NB4 (cell line): ENCODE results near the gene ZNF578.

Experiments used
- MYC ChIP-seq: IDR thresholded peaks from 2 replicates; pipeline ENCODE4 v1.6.1; 2011; ENCODE audit warnings: low read depth, low read length
- POLR2A ChIP-seq: IDR thresholded peaks from 2 replicates; pipeline ENCODE4 v1.6.1; 2011; ENCODE audit warnings: mild to moderate bottlenecking; ENCODE audit not compliant: insufficient read length; ENCODE audit errors: extremely low read depth
- TF ChIP-seq, protein P1 (sequence below): IDR thresholded peaks from 2 replicates; pipeline ENCODE4 v1.6.1; 2011; ENCODE audit warnings: low read depth, low read length
- TF ChIP-seq, protein P2 (sequence below): IDR thresholded peaks from one replicate; pipeline ENCODE4 v1.5.1; 2012; ENCODE audit warnings: low read depth, low read length

DNA sequence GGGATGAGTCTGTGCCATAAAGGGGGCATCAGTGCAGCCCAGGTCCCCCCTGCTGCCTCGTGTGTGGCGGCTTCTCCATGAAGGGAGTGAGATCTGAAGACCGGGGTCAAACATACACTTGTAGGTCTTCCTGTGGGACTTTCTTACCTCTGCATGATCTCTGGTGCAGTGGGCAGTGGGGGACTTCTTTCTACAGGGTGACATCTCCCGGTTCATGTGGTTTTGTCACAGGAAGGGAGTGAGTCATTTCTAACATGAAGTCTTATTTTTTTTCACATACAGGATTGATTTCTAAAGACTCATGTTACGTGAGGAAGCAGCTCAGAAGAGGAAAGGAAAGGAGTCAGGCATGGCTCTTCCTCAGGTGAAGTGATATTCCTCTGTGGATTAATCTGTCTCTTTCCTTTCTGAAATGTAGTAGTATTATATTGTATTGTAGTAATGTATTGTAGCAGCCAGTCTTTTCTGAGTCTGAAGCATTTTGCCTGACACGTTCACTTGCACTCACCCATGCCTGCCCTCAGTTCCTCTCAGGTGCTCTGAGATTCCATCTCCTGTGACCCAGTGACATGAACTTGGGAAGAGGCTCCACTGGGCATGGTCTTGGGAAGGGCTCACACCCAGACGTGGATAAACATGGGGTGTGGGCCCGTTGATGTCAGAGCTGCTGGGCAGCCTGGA is 89.8 kb downstream of the ZNF578 start:
- TF ChIP-seq, protein P1, sequence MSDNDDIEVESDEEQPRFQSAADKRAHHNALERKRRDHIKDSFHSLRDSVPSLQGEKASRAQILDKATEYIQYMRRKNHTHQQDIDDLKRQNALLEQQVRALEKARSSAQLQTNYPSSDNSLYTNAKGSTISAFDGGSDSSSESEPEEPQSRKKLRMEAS: no peak
- TF ChIP-seq POLR2A (no peak), MYC (no peak)
- TF ChIP-seq, protein P2, sequence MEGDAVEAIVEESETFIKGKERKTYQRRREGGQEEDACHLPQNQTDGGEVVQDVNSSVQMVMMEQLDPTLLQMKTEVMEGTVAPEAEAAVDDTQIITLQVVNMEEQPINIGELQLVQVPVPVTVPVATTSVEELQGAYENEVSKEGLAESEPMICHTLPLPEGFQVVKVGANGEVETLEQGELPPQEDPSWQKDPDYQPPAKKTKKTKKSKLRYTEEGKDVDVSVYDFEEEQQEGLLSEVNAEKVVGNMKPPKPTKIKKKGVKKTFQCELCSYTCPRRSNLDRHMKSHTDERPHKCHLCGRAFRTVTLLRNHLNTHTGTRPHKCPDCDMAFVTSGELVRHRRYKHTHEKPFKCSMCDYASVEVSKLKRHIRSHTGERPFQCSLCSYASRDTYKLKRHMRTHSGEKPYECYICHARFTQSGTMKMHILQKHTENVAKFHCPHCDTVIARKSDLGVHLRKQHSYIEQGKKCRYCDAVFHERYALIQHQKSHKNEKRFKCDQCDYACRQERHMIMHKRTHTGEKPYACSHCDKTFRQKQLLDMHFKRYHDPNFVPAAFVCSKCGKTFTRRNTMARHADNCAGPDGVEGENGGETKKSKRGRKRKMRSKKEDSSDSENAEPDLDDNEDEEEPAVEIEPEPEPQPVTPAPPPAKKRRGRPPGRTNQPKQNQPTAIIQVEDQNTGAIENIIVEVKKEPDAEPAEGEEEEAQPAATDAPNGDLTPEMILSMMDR: no peak
